Right renal cortex interstitium (tissue), 3 donors: ENCODE results near the gene BEAN1. TPM values are rescaled to one million over a fixed set of nuclear protein-coding genes. Genes with fewer than 3 reads are reported as not detected.

Experiments used
- DNase-seq, 3 donors: peaks; one replicate each; pipeline ENCODE4 v3.0.0-alpha.2; 2013; ENCODE audit warnings: low read depth in 3 of 3, low spot score in 2 of 3
- polyA plus RNA-seq, 3 donors: library from polyadenylated mRNA; unstranded; fragments of 120-200 nt; gene quantifications; one replicate each; pipeline ENCODE4 v1.2.1, GENCODE V29; 2013; ENCODE audit not compliant: insufficient read length in 3 of 3

BEAN1 gene
- polyA plus RNA-seq = 1 to 10 TPM in 1 of 3 donors, under 1 TPM in 2; 0.93 to 1.2 (median 0.96) TPM

GRCh38 chr16:66427036-66427860 lies at the start of gene BEAN1:
TSS of gene BEAN1 (plus strand) at chr16:66427295. CDS start at chr16:66437677, 10,382 bp downstream.
- DNase-seq = no peak

- DNase-seq = no peak
Observed at GRCh38 chr16:66377324-66377723, 49.8 kb upstream of the BEAN1 start.

- no peak for DNase-seq
Observed at GRCh38 chr16:66378741-66379570, 48.1 kb upstream of the BEAN1 start.

- no peak for DNase-seq
Observed at GRCh38 chr16:66379571-66379941, 47.5 kb upstream of the BEAN1 start.

GRCh38 chr16:66380421-66380820 lies 46.7 kb upstream of the BEAN1 start:
- DNase-seq = no peak

- DNase-seq = no peak
Observed at GRCh38 chr16:66381585-66382170, 45.4 kb upstream of the BEAN1 start.

GRCh38 chr16:66382171-66382965 lies 44.7 kb upstream of the BEAN1 start:
- DNase-seq = no peak

- DNase-seq = no peak
Observed at GRCh38 chr16:66382966-66383299, 44.2 kb upstream of the BEAN1 start.

GRCh38 chr16:66383551-66383950 lies 43.5 kb upstream of the BEAN1 start:
- no peak for DNase-seq

- no peak for DNase-seq
Observed at GRCh38 chr16:66385415-66385814, 41.7 kb upstream of the BEAN1 start.

GRCh38 chr16:66386629-66387622 lies 40.2 kb upstream of the BEAN1 start:
- DNase-seq = no peak

- no peak for DNase-seq
Observed at GRCh38 chr16:66387817-66388332, 39.2 kb upstream of the BEAN1 start.

GRCh38 chr16:66388350-66389139 lies 38.5 kb upstream of the BEAN1 start:
- DNase-seq = no peak

- no peak for DNase-seq
Observed at GRCh38 chr16:66389256-66390176, 37.6 kb upstream of the BEAN1 start.

GRCh38 chr16:66390346-66391108 lies 36.6 kb upstream of the BEAN1 start:
- no peak for DNase-seq
